T-cell (primary cell): ENCODE data around the gene NT5DC4. TPM values are rescaled to one million over a fixed set of nuclear protein-coding genes. Genes with fewer than 3 reads are reported as not detected.
"Not testable (repeated sequence)": the region's sequence is repeated elsewhere in the genome, so short reads cannot be mapped to it uniquely, and the experiment has no call there.

Experiments
- ATAC-seq, 4 experiments: fragments of 200-7000 bp in 3 of 4; fragments of 150-1000 bp in 1 of 4; cut with Tn5 transposase; replicated peaks in 1 of 4; 1 replicate in 3 of 4; 2 replicates in 1 of 4; pipeline ENCODE4 v1.10.0; 2021; ENCODE audit warnings: moderate library complexity in 3 of 4, mild to moderate bottlenecking in 2 of 4, moderate number of reproducible peaks in 1 of 4
- CTCF ChIA-PET, 2 donors: fragments of 300-600 bp; sonication (Branson Sonifier 250); formaldehyde crosslinking; loops; one replicate each; lab custom pipeline; 2022; ENCODE audit warnings: antibody characterized with exemption in 2 of 2; lab: Charles Lee
- POLR2A ChIA-PET, 2 donors: fragments of 300-600 bp; sonication (Branson Sonifier 250); formaldehyde crosslinking; loops; one replicate each; lab custom pipeline; 2022; ENCODE audit warnings: antibody characterized with exemption in 2 of 2; lab: Charles Lee
- DNase-seq, 35 experiments: peaks; one replicate each; pipeline versions ENCODE4 v3.0.0 to v3.0.0-alpha.2; 2013 to 2023
- H3K27ac ChIP-seq: one replicate; pipeline ENCODE4 v1.5.1; 2013; ENCODE audit warnings: low read length
- H3K27me3 ChIP-seq, 2 experiments: replicated peaks in 1 of 2; 1 replicate in 1 of 2; 2 replicates in 1 of 2; pipeline versions ENCODE4 v1.6.1 to v1.7.0; 2013; ENCODE audit warnings: low read length in 1 of 2, mixed read lengths in 1 of 2; ENCODE audit not compliant: control insufficient read depth in 2 of 2, insufficient read depth in 2 of 2; ENCODE audit errors: extremely low read depth in 1 of 2
- H3K36me3 ChIP-seq, 2 donors: 1 replicate in 1 of 2; 2 replicates in 1 of 2; pipeline versions ENCODE4 v1.6.1 to v1.7.0; 2013; ENCODE audit warnings: low read length in 1 of 2; ENCODE audit not compliant: control insufficient read depth in 2 of 2, insufficient read depth in 1 of 2; ENCODE audit errors: extremely low read depth in 1 of 2
- H3K4me1 ChIP-seq, 2 experiments: 1 replicate in 1 of 2; 2 replicates in 1 of 2; pipeline versions ENCODE4 v1.6.1 to v1.7.0; 2013; ENCODE audit warnings: low read length in 2 of 2, mixed read lengths in 1 of 2; ENCODE audit not compliant: insufficient read depth in 2 of 2, control insufficient read depth in 1 of 2; ENCODE audit errors: extremely low read depth in 1 of 2
- H3K4me3 ChIP-seq, 2 donors: 1 replicate in 1 of 2; 2 replicates in 1 of 2; pipeline versions ENCODE4 v1.5.1 to v1.7.0; 2013; ENCODE audit warnings: mild to moderate bottlenecking in 2 of 2, low read length in 1 of 2, moderate library complexity in 1 of 2; ENCODE audit not compliant: control insufficient read depth in 1 of 2; ENCODE audit errors: extremely low read depth in 1 of 2
- H3K9me3 ChIP-seq: 2 replicates; pipeline ENCODE4 v1.7.0; 2013
- H3K27ac Mint-ChIP-seq, 2 donors: one replicate each; pipeline ENCODE4 v1.8.0; 2020 to 2021; ENCODE audit warnings: mild to moderate bottlenecking in 2 of 2, mixed read lengths in 2 of 2
- H3K27me3 Mint-ChIP-seq, 2 donors: one replicate each; pipeline ENCODE4 v1.8.0; 2021 to 2022; ENCODE audit warnings: mixed read lengths in 2 of 2
- H3K36me3 Mint-ChIP-seq: one replicate; pipeline ENCODE4 v1.8.0; 2021; ENCODE audit warnings: mixed read lengths
- H3K4me1 Mint-ChIP-seq, 3 donors: one replicate each; pipeline ENCODE4 v1.8.0; 2020 to 2022; ENCODE audit warnings: mixed read lengths in 3 of 3, mild to moderate bottlenecking in 1 of 3
- H3K4me3 Mint-ChIP-seq, 3 donors: one replicate each; pipeline ENCODE4 v1.8.0; 2020 to 2022; ENCODE audit warnings: mild to moderate bottlenecking in 3 of 3, mixed read lengths in 3 of 3, moderate library complexity in 3 of 3
- H3K9me3 Mint-ChIP-seq, 3 donors: one replicate each; pipeline ENCODE4 v1.8.0; 2020 to 2022; ENCODE audit warnings: mixed read lengths in 3 of 3
- WGBS: methylation state at CpG from one replicate; pipeline ENCODE4 v1.1.5; 2013; ENCODE audit warnings: missing lambda C conversion rate; ENCODE audit not compliant: insufficient coverage; 5-methylcytosine and 5-hydroxymethylcytosine counted together
- total RNA-seq, 35 experiments: library from RNA in 6 of 35; stranded (reverse) in 6 of 35; fragments of 120-200 nt in 1 of 35; gene quantifications; one replicate each; pipeline versions ENCODE4 v1.2.1 to v1.2.4 and lab custom pipeline; 2013 to 2026

NT5DC4 gene
- total RNA-seq, 5 donors from 2014 or later (not counting 1 experiment from before 2014, with no cell fraction given), result not detected

DNA sequence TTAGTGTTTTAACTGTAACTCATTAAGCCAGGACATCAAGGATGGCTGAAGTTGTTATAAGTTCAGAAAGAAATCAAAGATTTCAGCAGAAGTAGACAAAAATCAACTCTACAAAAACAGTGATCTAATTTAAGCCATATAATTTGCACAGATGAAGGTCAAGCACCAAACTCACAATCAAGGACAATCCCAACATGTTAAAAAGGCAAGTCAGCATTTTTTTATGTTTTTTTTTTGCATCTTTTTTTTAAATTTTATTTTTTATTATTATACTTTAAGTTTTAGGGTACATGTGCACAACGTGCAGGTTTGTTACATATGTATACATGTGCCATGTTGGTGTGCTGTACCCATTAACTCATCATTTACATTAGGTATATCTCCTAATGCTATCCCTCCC is 4.7 kb upstream of the NT5DC4 start:
- CTCF ChIA-PET, result interaction anchor here (0.5 to 0.6 kb wide), 3 partner anchors 19 to 223 kb away, joined by 4 to 6 read pairs (median 4); no protein-coding TSS in a partner anchor
- no CpG with 5 or more reads among the region's 1 CpG for WGBS
- H3K27ac Mint-ChIP-seq, H3K4me1 Mint-ChIP-seq, DNase-seq, POLR2A ChIA-PET, H3K36me3 Mint-ChIP-seq, H3K4me3 ChIP-seq, H3K9me3 ChIP-seq, H3K27ac ChIP-seq, H3K27me3 Mint-ChIP-seq, H3K4me1 ChIP-seq, ATAC-seq, H3K36me3 ChIP-seq, H3K4me3 Mint-ChIP-seq, H3K9me3 Mint-ChIP-seq: not testable (repeated sequence)
- H3K27me3 ChIP-seq, result peaks cover 0 to 16% of the 10 kb centered on the region in 2 experiments

DNA sequence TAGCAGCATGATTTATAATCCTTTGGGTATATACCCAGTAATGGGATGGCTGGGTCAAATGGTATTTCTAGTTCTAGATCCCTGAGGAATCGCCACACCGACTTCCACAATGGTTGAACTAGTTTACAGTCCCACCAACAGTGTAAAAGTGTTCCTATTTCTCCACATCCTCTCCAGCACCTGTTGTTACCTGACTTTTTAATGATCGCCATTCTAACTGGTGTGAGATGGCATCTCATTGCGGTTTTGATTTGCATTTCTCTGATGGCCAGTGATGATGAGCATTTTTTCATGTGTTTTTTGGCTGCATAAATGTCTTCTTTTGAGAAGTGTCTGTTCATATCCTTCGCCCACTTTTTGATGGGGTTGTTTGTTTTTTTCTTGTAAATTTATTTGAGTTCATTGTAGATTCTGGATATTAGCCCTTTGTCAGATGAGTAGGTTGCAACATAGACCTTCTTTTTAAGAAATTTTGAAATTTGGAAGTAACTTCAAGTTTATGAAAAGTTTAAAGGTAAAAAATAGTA is 3.9 kb upstream of the NT5DC4 start:
- H3K27me3 Mint-ChIP-seq, DNase-seq, H3K27ac ChIP-seq, ATAC-seq, H3K4me3 ChIP-seq, H3K4me3 Mint-ChIP-seq, CTCF ChIA-PET, H3K9me3 Mint-ChIP-seq, H3K27ac Mint-ChIP-seq, H3K9me3 ChIP-seq, H3K4me1 ChIP-seq, H3K36me3 ChIP-seq, H3K4me1 Mint-ChIP-seq, H3K36me3 Mint-ChIP-seq, POLR2A ChIA-PET: not testable (repeated sequence)
- peaks cover 0 to 21% of the 10 kb centered on the region in 2 experiments for H3K27me3 ChIP-seq
- no CpG with 5 or more reads among the region's 5 CpGs for WGBS

DNA sequence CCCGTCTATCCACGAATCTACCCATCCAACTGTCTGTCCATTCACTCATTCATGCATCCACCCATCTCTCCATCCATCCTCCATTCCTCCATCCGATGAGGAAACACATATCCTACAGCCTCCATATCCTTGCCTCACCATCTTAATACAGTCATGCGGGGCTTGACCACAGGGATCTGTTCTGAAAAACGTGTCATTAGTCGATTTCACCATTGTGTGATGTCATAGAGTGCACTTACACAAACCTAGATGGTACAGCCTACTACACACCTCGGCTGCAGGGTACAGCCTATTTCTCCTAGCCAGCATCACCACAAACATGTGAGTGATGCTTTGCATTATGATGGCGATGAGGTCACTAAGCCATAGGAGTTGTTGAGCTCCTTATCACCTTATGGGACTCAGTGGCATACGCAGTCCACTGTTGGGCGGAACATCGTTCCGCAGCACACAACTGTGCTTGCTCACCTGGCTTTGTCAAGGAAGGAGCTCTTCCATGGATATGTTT is 1.9 kb upstream of the NT5DC4 start:
- no peak overlapping the region for H3K27ac Mint-ChIP-seq
- DNase-seq, result no peak
- H3K36me3 ChIP-seq, result no peaks in the 10 kb centered on the region
- no peaks in the 10 kb centered on the region for H3K9me3 ChIP-seq
- peaks cover 0 to 17% of the 10 kb centered on the region in 2 experiments for H3K27me3 ChIP-seq
- 86% methylated on average over 9 of the region's 12 CpGs for WGBS
- POLR2A ChIA-PET, result no interaction called here
- H3K27ac ChIP-seq, result no peak overlapping the region
- CTCF ChIA-PET, result interaction anchor here in 1 of 2 donors (0.7 kb wide), 1 partner anchor 52 kb away, joined by 3 read pairs; no protein-coding TSS in a partner anchor
- no peak for ATAC-seq
- no peak overlapping the region for H3K4me3 Mint-ChIP-seq
- H3K4me3 ChIP-seq, result no peak overlapping the region
- peaks cover 0 to 4% (median 0%) of the 10 kb centered on the region in 3 donors for H3K9me3 Mint-ChIP-seq
- H3K36me3 Mint-ChIP-seq, result no peaks in the 10 kb centered on the region
- H3K27me3 Mint-ChIP-seq, result peaks cover 3 to 4% of the 10 kb centered on the region in 2 donors
- H3K4me1 ChIP-seq, result no peaks in the 10 kb centered on the region
- H3K4me1 Mint-ChIP-seq, result no peaks in the 10 kb centered on the region

DNA sequence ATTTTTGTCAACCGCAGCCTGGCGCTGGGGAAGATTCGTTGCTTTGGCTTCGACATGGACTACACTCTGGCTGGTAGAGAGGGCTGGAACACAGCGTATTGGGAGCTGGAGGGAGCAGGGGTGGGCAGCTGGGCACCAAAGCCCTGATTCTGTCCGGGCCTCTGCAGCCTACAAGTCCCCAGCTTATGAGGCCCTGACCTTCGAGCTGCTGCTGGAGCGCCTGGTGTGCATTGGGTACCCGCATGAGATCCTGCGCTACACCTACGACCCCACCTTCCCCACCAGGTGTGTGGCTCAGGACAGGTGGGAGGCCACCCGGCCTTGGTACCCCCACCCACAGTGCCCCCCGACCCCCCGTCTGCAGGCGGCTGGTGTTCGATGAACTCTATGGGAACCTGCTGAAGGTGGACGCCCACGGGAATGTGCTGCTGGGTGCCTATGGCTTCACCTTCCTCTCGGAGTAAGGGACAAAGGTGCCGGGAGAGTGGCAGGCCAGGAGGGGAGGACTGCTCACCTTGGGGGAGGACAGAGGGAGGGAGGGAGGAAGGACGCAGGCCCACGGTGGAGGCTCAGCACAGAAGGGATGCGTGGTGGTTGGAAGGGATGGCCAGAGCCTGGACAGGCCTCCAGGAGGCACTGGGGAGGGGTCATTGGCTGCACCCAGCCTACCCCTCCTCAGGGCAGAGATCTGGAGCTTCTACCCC is 1.2 kb downstream of the NT5DC4 start:
- ATAC-seq, result no peak
- Mint-ChIP-seq H3K4me3 (no peak overlapping the region), H3K36me3 (no peaks in the 10 kb centered on the region), H3K27ac (no peak overlapping the region), H3K27me3 (peaks cover 3 to 4% of the 10 kb centered on the region in 2 donors), H3K4me1 (peaks cover 5 to 6% (median 5%) of the 10 kb centered on the region in 3 donors), H3K9me3 (peaks cover 0 to 4% (median 0%) of the 10 kb centered on the region in 3 donors)
- no peak overlapping the region for H3K4me3 ChIP-seq
- no peak overlapping the region for H3K27ac ChIP-seq
- 90% methylated on average over 15 of the region's 23 CpGs for WGBS
- POLR2A ChIA-PET, result no interaction called here
- H3K4me1 ChIP-seq, result peaks cover 0 to 7% of the 10 kb centered on the region in 2 experiments
- no peak for DNase-seq
- peaks cover 0 to 27% of the 10 kb centered on the region in 2 experiments for H3K27me3 ChIP-seq
- no peaks in the 10 kb centered on the region for H3K36me3 ChIP-seq
- H3K9me3 ChIP-seq, result no peaks in the 10 kb centered on the region
- CTCF ChIA-PET, result no interaction called here

DNA sequence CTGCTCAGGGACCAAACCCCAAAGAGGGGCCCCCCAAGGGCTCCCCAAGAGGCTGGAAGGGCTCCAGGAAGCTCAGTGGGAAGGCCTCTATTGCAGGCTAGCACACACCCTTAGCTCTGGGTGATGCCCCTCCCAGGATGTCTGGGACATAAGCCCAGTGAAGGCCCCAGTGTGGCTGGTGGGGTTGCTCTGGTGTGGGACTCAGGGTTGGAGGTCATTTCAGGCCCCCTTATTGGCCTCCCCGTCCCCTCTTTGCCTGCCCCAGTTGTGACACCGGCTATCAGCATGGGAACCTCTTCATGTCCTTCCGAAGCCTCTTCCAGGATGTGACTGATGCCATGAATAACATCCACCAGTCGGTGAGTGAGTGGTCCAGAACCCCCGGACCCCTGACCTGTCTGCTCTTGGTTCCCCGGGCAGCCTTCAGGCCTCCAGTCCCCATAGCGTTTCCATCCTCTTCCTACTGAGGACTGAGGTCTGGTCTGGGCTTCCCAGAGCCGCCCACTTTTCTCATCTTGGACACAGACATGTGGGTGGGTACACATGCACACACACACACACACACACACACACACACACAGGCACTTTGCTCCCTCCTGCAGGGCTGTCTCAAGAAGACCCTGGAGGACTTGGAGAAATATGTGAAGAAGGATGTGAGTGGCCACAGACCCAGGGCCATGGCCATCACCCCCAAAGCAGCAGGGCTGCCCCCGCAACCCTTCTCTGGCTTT is 2.2 kb downstream of the NT5DC4 start:
- no peak overlapping the region for H3K4me3 Mint-ChIP-seq
- POLR2A ChIA-PET, result no interaction called here
- H3K9me3 Mint-ChIP-seq, result no peaks in the 10 kb centered on the region
- Histone ChIP-seq H3K9me3 (no peaks in the 10 kb centered on the region), H3K4me1 (peaks cover 0 to 9% of the 10 kb centered on the region in 2 experiments), H3K36me3 (no peaks in the 10 kb centered on the region), H3K27me3 (peaks cover 0 to 37% of the 10 kb centered on the region in 2 experiments), H3K4me3 (no peak overlapping the region), H3K27ac (no peak overlapping the region)
- H3K4me1 Mint-ChIP-seq, result peaks cover 5 to 8% (median 5%) of the 10 kb centered on the region in 3 donors
- 90% methylated on average over 5 of the region's 9 CpGs for WGBS
- H3K27me3 Mint-ChIP-seq, result peaks cover 3 to 7% of the 10 kb centered on the region in 2 donors
- CTCF ChIA-PET, result no interaction called here
- DNase-seq (no peak), ATAC-seq (no peak)
- H3K27ac Mint-ChIP-seq, result no peak overlapping the region
- H3K36me3 Mint-ChIP-seq, result no peaks in the 10 kb centered on the region

DNA sequence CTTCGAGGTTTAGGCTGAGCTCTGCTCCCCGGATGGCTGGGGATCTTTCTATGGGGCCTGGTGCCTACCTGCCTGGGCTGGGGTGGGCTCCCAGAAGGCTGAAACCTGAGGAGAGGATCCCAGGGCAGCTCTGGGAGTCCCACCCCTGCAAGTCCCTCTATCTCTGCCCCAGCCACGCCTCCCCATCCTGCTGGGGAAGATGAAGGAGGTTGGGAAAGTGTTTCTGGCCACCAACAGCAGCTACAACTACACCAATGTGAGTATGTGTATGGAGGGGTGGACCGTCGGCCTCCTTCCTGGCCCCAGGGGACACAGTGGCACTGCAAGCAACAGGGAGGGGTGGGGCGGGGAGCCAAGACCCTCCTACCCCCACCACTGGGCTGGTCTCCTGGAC is 2.7 kb downstream of the NT5DC4 start:
- Mint-ChIP-seq H3K27ac (no peak overlapping the region), H3K4me3 (no peak overlapping the region), H3K36me3 (no peaks in the 10 kb centered on the region), H3K4me1 (peaks cover 5 to 8% (median 5%) of the 10 kb centered on the region in 3 donors), H3K27me3 (peaks cover 3 to 7% of the 10 kb centered on the region in 2 donors), H3K9me3 (no peaks in the 10 kb centered on the region)
- Histone ChIP-seq H3K4me1 (peaks cover 0 to 9% of the 10 kb centered on the region in 2 experiments), H3K27ac (no peak overlapping the region), H3K4me3 (no peak overlapping the region), H3K27me3 (peaks cover 0 to 37% of the 10 kb centered on the region in 2 experiments), H3K36me3 (no peaks in the 10 kb centered on the region), H3K9me3 (no peaks in the 10 kb centered on the region)
- no CpG with 5 or more reads among the region's 6 CpGs for WGBS
- no peak for DNase-seq
- ChIA-PET CTCF (interaction anchor here in 1 of 2 donors (5.6 kb wide), 1 partner anchor 98 kb away, joined by 29 read pairs; no protein-coding TSS in a partner anchor), POLR2A (no interaction called here)
- no peak for ATAC-seq
